ENCODE measurements around the gene TOP1.

DNA sequence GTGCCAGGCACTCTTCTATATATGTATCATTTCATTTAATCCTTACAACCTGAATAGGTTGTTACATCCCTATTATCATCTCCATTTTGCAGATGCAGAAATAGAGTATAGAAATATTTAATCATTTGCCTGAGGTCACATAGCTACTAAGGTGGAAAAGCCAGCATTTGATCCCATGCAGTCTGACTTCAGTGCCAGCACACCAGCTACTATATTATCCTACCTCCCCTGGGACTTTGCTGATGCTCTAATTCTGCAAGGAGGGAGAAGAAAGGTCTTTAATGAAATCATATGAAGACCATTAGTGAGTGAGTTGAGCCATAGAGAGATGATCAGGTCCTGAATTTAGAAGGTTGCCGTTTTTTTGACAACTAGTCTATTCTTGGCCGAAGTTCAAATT, 53.7 kb downstream of the TOP1 start:
- TF ChIP-seq, protein P1, sequence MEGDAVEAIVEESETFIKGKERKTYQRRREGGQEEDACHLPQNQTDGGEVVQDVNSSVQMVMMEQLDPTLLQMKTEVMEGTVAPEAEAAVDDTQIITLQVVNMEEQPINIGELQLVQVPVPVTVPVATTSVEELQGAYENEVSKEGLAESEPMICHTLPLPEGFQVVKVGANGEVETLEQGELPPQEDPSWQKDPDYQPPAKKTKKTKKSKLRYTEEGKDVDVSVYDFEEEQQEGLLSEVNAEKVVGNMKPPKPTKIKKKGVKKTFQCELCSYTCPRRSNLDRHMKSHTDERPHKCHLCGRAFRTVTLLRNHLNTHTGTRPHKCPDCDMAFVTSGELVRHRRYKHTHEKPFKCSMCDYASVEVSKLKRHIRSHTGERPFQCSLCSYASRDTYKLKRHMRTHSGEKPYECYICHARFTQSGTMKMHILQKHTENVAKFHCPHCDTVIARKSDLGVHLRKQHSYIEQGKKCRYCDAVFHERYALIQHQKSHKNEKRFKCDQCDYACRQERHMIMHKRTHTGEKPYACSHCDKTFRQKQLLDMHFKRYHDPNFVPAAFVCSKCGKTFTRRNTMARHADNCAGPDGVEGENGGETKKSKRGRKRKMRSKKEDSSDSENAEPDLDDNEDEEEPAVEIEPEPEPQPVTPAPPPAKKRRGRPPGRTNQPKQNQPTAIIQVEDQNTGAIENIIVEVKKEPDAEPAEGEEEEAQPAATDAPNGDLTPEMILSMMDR (IDR thresholded peaks at IDR 0.05; ENCODE audit: low read depth, low read length, poor library complexity, severe bottlenecking): no peak
- TF ChIP-seq EZH2phosphoT487 (IDR thresholded peaks at IDR 0.05; ENCODE audit: borderline replicate concordance, low read length): no peak
